Measurements from ENCODE around the gene RAD52. TPM values are rescaled to one million over a fixed set of nuclear protein-coding genes. Genes with fewer than 3 reads are reported as not detected.

Gene RAD52
- total RNA-seq, 1 experiment from 2014 or later: 22.2 TPM

DNA sequence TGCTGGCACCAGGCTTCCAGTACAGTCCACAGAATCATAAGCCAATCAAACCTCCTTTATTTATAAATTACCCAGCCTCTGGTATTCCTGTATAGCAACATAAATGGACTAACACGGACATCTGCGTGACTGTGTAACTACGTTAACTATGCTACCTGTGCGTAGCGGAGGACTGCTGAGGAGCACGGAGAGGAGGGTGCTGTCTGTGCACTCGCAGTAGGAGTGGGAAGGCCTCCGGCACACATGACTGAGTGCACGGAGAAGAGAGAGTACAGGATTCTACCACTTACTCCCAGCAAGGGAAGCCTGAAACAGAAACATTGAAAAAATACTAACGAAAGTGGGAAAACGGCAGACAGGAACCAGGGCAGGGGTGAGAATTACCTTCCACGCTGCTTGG, 22.9 kb downstream of the RAD52 start:
- H3K27ac Mint-ChIP-seq (ENCODE audit: unreplicated experiment): no peak overlapping the region
- DNase-seq: no peak
- H3K4me1 Mint-ChIP-seq (ENCODE audit: low read depth, unreplicated experiment): no peaks in the 10 kb centered on the region
- intact Hi-C loops (cut with micrococcal nuclease; ENCODE audit: unreplicated experiment): no loop called here
- H3K4me3 Mint-ChIP-seq (ENCODE audit: low read depth, unreplicated experiment): no peak overlapping the region
- no peaks in the 10 kb centered on the region for H3K27me3 Mint-ChIP-seq (ENCODE audit: unreplicated experiment)
- CTCF ChIA-PET: no interaction called here
- H3K9me3 Mint-ChIP-seq (ENCODE audit: low read depth, unreplicated experiment): no peaks in the 10 kb centered on the region
- peaks cover 65% of the 10 kb centered on the region for H3K36me3 Mint-ChIP-seq (ENCODE audit: insufficient read depth, unreplicated experiment)
- no TSS peak for BruUV-seq (replicated peaks)
- TF ChIP-seq CTCF (IDR thresholded peaks at IDR 0.05; ENCODE audit: unreplicated experiment): no peak

- intact Hi-C loops (cut with micrococcal nuclease; ENCODE audit: unreplicated experiment): no loop called here
- no peak overlapping the region for H3K4me3 Mint-ChIP-seq (ENCODE audit: low read depth, unreplicated experiment)
- peaks cover 55% of the 10 kb centered on the region for H3K36me3 Mint-ChIP-seq (ENCODE audit: insufficient read depth, unreplicated experiment)
- CTCF ChIA-PET: interaction anchor here (0.7 kb wide), 1 partner anchor 105 kb away, joined by 3 read pairs; no protein-coding TSS in a partner anchor
- no peaks in the 10 kb centered on the region for H3K9me3 Mint-ChIP-seq (ENCODE audit: low read depth, unreplicated experiment)
- H3K27ac Mint-ChIP-seq (ENCODE audit: unreplicated experiment): no peak overlapping the region
- TF ChIP-seq CTCF (IDR thresholded peaks at IDR 0.05; ENCODE audit: unreplicated experiment): no peak
- H3K4me1 Mint-ChIP-seq (ENCODE audit: low read depth, unreplicated experiment): no peaks in the 10 kb centered on the region
- DNase-seq: no peak
- no TSS peak for BruUV-seq (replicated peaks)
- no peaks in the 10 kb centered on the region for H3K27me3 Mint-ChIP-seq (ENCODE audit: unreplicated experiment)
Observed at GRCh38 chr12:922285-922684, 27.2 kb downstream of the RAD52 start.

- Mint-ChIP-seq H3K27ac (ENCODE audit: unreplicated experiment) (no peak overlapping the region), H3K9me3 (ENCODE audit: low read depth, unreplicated experiment) (no peaks in the 10 kb centered on the region), H3K4me3 (ENCODE audit: low read depth, unreplicated experiment) (no peak overlapping the region), H3K4me1 (ENCODE audit: low read depth, unreplicated experiment) (no peaks in the 10 kb centered on the region), H3K36me3 (ENCODE audit: insufficient read depth, unreplicated experiment) (peaks cover 55% of the 10 kb centered on the region), H3K27me3 (ENCODE audit: unreplicated experiment) (no peaks in the 10 kb centered on the region)
- DNase-seq: no peak
- intact Hi-C loops (cut with micrococcal nuclease; ENCODE audit: unreplicated experiment): no loop called here
- no TSS peak for BruUV-seq (replicated peaks)
- CTCF ChIA-PET: no interaction called here
- TF ChIP-seq CTCF (IDR thresholded peaks at IDR 0.05; ENCODE audit: unreplicated experiment): no peak
Observed at GRCh38 chr12:920676-921075, 28.8 kb downstream of the RAD52 start.

GRCh38 chr12:916712-917445, 32.6 kb downstream of the RAD52 start:
- no peak for DNase-seq
- TF ChIP-seq CTCF (IDR thresholded peaks at IDR 0.05; ENCODE audit: unreplicated experiment): no peak
- Mint-ChIP-seq H3K4me1 (ENCODE audit: low read depth, unreplicated experiment) (no peaks in the 10 kb centered on the region), H3K4me3 (ENCODE audit: low read depth, unreplicated experiment) (no peak overlapping the region), H3K27ac (ENCODE audit: unreplicated experiment) (no peak overlapping the region), H3K9me3 (ENCODE audit: low read depth, unreplicated experiment) (no peaks in the 10 kb centered on the region), H3K27me3 (ENCODE audit: unreplicated experiment) (no peaks in the 10 kb centered on the region), H3K36me3 (ENCODE audit: insufficient read depth, unreplicated experiment) (peaks cover 45% of the 10 kb centered on the region)
- BruUV-seq (replicated peaks): no TSS peak
- intact Hi-C loops (cut with micrococcal nuclease; ENCODE audit: unreplicated experiment): no loop called here
- CTCF ChIA-PET: interaction anchor here (0.7 kb wide), 1 partner anchor 12 kb away, joined by 4 read pairs; no protein-coding TSS in a partner anchor

All from Calu3 (cell line).